ENCODE data around the gene SPINT2. TPM values are rescaled to one million over a fixed set of nuclear protein-coding genes. Genes with fewer than 3 reads are reported as not detected.

The SPINT2 gene
- total RNA-seq, 2 experiments from 2014 or later: 56.2 to 68.4 TPM

DNA sequence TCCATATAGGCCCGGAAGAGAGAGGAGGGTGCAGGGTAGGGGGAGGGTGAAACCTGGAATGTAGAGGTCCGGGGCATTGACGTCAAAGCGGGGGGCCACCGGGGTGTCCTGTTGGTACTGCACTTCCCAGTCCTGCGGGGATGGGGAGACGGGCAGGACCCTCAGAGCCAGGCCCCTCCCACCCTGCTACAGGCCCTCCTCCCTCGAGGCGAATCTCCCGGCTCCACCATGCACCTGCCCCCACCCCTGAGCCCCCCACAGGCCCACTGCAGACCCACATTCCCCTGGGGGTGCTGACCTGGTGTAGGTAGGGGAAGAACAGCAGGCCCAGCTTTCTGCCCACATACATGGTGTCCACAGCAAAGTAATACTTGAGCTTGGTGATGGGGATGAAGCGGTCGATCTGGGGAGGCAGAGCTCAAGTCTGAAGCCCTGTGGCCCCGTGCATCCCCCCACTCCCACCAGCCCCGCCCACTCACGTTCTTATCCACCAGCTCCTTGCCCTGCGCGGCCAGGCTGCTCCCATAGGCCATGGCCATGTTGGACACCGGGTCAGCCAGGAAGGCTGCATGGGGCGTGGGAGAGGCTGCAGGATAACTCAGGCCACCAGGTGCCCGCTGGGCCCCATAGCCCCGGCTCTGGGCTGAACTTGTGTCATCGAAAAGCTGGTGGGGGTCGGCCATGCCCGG, 44.7 kb downstream of the SPINT2 start:
- H3K36me3 Mint-ChIP-seq (ENCODE audit: low read depth): peaks cover 10% of the 10 kb centered on the region
- no peak for DNase-seq
- peaks cover 11% of the 10 kb centered on the region for H3K4me1 Mint-ChIP-seq (ENCODE audit: low read depth)
- no peaks in the 10 kb centered on the region for H3K27me3 Mint-ChIP-seq
- ATAC-seq: no peak
- no peak overlapping the region for H3K4me3 Mint-ChIP-seq
- intact Hi-C loops (cut with micrococcal nuclease): no loop called here
- H3K27ac Mint-ChIP-seq: no peak overlapping the region
- POLR2A ChIA-PET: no interaction called here
- CTCF ChIA-PET: no interaction called here
- H3K9me3 Mint-ChIP-seq: no peaks in the 10 kb centered on the region
- TF ChIP-seq, protein P1, sequence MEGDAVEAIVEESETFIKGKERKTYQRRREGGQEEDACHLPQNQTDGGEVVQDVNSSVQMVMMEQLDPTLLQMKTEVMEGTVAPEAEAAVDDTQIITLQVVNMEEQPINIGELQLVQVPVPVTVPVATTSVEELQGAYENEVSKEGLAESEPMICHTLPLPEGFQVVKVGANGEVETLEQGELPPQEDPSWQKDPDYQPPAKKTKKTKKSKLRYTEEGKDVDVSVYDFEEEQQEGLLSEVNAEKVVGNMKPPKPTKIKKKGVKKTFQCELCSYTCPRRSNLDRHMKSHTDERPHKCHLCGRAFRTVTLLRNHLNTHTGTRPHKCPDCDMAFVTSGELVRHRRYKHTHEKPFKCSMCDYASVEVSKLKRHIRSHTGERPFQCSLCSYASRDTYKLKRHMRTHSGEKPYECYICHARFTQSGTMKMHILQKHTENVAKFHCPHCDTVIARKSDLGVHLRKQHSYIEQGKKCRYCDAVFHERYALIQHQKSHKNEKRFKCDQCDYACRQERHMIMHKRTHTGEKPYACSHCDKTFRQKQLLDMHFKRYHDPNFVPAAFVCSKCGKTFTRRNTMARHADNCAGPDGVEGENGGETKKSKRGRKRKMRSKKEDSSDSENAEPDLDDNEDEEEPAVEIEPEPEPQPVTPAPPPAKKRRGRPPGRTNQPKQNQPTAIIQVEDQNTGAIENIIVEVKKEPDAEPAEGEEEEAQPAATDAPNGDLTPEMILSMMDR (IDR thresholded peaks at IDR 0.05): no peak

DNA sequence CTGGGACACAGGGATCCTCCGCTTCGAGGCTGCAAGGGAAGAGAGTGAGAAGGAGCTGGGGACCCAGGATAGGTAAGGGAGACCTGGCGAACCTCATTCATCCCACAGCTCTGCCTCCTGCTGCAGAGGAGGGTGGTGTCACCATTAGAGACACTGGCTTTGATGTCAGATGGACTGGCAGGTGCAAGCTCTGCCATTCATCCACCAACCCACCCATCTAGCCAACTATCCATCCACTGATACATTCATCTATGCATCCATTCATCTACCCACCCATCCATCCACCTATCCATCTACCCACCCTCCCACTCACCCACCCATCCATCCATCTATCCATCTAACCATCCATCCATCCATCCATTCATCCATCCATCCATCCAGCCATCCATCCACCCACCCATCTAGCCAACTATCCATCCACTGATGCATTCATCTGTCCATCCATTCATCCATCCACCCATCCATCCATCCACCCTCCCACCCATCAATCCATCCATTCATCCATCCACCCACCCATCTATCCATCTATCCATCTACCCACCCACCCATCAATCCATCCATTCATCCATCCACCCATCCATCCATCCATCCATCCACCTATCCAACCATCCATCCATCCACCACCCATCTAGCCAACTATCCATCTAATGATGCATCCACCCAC, 45.4 kb downstream of the SPINT2 start:
- DNase-seq: no peak
- Mint-ChIP-seq H3K27ac (no peak overlapping the region), H3K27me3 (no peaks in the 10 kb centered on the region), H3K9me3 (no peaks in the 10 kb centered on the region), H3K36me3 (ENCODE audit: low read depth) (peaks cover 10% of the 10 kb centered on the region), H3K4me1 (ENCODE audit: low read depth) (peaks cover 14% of the 10 kb centered on the region), H3K4me3 (no peak overlapping the region)
- POLR2A ChIA-PET: interaction anchor here (1.4 kb wide), 1 partner anchor 10 kb away, joined by 4 read pairs; the partner anchor contains the start of gene KCNK6
- ATAC-seq: no peak
- CTCF ChIA-PET: interaction anchor here (0.8 kb wide), 1 partner anchor 44 kb away, joined by 3 read pairs; no protein-coding TSS in a partner anchor
- TF ChIP-seq, protein P1 (IDR thresholded peaks at IDR 0.05): no peak
- intact Hi-C loops (cut with micrococcal nuclease): loop anchor here (10.0 kb wide), 1 partner anchor 45 kb away; the partner anchor contains the start of gene SPINT2

DNA sequence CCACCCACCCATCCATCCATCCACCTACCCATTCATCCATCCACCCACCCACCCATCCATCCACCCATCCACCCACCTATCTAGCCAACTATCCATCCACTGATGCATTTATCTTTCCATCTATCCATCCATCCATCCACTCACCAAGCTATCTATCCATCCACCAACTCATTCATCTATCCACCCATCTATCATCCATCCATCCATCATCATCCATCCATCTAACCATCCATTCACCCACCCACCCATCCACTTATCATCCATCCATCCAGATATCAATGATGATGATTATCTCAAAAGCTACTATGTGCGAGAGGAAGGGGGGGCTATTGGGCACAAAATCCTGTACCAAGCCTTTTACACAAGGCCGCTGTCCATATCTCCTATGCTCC, 45.9 kb downstream of the SPINT2 start:
- DNase-seq: no peak
- POLR2A ChIA-PET: interaction anchor here (1.4 kb wide), 1 partner anchor 9 kb away, joined by 4 read pairs; the partner anchor contains the start of gene KCNK6
- H3K4me3 Mint-ChIP-seq: no peak overlapping the region
- CTCF ChIA-PET: interaction anchor here (0.8 kb wide), 1 partner anchor 45 kb away, joined by 3 read pairs; no protein-coding TSS in a partner anchor
- H3K4me1 Mint-ChIP-seq (ENCODE audit: low read depth): peaks cover 17% of the 10 kb centered on the region
- TF ChIP-seq, protein P1 (IDR thresholded peaks at IDR 0.05): no peak
- H3K36me3 Mint-ChIP-seq (ENCODE audit: low read depth): peaks cover 10% of the 10 kb centered on the region
- ATAC-seq: no peak
- H3K27ac Mint-ChIP-seq: no peak overlapping the region
- H3K9me3 Mint-ChIP-seq: no peaks in the 10 kb centered on the region
- intact Hi-C loops (cut with micrococcal nuclease): loop anchor here (10.0 kb wide), 1 partner anchor 45 kb away; the partner anchor contains the start of gene SPINT2
- no peaks in the 10 kb centered on the region for H3K27me3 Mint-ChIP-seq

DNA sequence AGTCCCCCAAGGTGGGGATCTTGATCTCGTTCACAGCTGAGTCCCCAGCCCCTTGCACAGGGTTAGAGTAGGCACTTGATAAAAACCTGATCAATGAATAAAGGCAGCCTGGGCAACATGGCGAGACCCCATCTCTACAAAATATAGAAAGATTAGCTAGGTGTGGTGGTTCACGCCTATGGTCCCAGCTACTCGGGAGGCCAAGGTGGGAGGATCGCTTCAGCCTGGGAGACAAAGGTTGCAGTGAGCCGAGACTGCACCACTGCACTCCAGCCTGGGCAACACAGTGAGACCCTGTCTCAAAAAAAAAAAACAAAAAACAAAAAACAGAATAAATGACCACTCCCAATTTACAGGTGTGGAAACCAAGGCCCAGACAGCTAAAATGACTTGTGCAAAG, 46.6 kb downstream of the SPINT2 start:
- CTCF ChIA-PET: no interaction called here
- POLR2A ChIA-PET: interaction anchor here (0.6 to 1.4 kb wide), 2 partner anchors 9 to 29 kb away, joined by 4 to 5 read pairs; partner anchors contain the start of gene KCNK6
- Mint-ChIP-seq H3K4me1 (ENCODE audit: low read depth) (peaks cover 18% of the 10 kb centered on the region), H3K4me3 (no peak overlapping the region), H3K27me3 (no peaks in the 10 kb centered on the region), H3K36me3 (ENCODE audit: low read depth) (peaks cover 10% of the 10 kb centered on the region), H3K27ac (no peak overlapping the region), H3K9me3 (no peaks in the 10 kb centered on the region)
- no peak for ATAC-seq
- DNase-seq: no peak
- intact Hi-C loops (cut with micrococcal nuclease): loop anchor here (10.0 kb wide), 1 partner anchor 46 kb away; the partner anchor contains the start of gene SPINT2
- TF ChIP-seq, protein P1 (IDR thresholded peaks at IDR 0.05): no peak
